IMR-90 (cell line): ENCODE measurements around the gene CRACDL.

Experiments
- BHLHE40 ChIP-seq: fragments of 150-350 bp; IDR thresholded peaks from 2 replicates; pipeline ENCODE4 v1.6.1; 2016; ENCODE audit warnings: mild to moderate bottlenecking, low read depth, low read length
- CTCF ChIP-seq: conservative IDR thresholded peaks from 2 replicates; pipeline ENCODE4 v1.5.1; 2012; ENCODE audit warnings: mild to moderate bottlenecking, low read depth, low read length, improper control_type of control experiment
- ELK1 ChIP-seq: fragments of 150-350 bp; IDR thresholded peaks from 2 replicates; pipeline ENCODE4 v1.6.1; 2016; ENCODE audit warnings: low read depth, mild to moderate bottlenecking, low read length, moderate library complexity, borderline replicate concordance
- MAFK ChIP-seq: IDR thresholded peaks from 2 replicates; pipeline ENCODE4 v1.6.1; 2012; ENCODE audit warnings: low read depth, low read length, improper control_type of control experiment
- MAZ ChIP-seq: IDR thresholded peaks from 2 replicates; pipeline ENCODE4 v1.6.1; 2012; ENCODE audit warnings: low read depth, mild to moderate bottlenecking, low read length, improper control_type of control experiment, moderate library complexity, borderline replicate concordance
- POLR2A ChIP-seq: IDR thresholded peaks from 2 replicates; pipeline ENCODE4 v1.6.1; 2012; ENCODE audit warnings: mild to moderate bottlenecking, low read depth, low read length
- RAD21 ChIP-seq: IDR thresholded peaks from 2 replicates; pipeline ENCODE4 v1.6.1; 2012; ENCODE audit warnings: low read length, improper control_type of control experiment
- SMC3 ChIP-seq: fragments of 150-350 bp; IDR thresholded peaks from 2 replicates; pipeline ENCODE4 v1.6.1; 2016; ENCODE audit warnings: low read depth, mild to moderate bottlenecking, antibody characterized with exemption, low read length, moderate library complexity
- USF2 ChIP-seq: fragments of 150-350 bp; IDR thresholded peaks from 2 replicates; pipeline ENCODE4 v1.6.1; 2017; ENCODE audit warnings: mild to moderate bottlenecking, antibody characterized with exemption, low read length, low read depth

GRCh38 chr2:98771721-98772524 is 164.1 kb downstream of the CRACDL start:
- TF ChIP-seq BHLHE40: no peak
- no peak for TF ChIP-seq CTCF
- no peak for TF ChIP-seq POLR2A
- no peak for TF ChIP-seq ELK1
- TF ChIP-seq USF2: no peak
- TF ChIP-seq MAFK: no peak
- no peak for TF ChIP-seq RAD21
- no peak for TF ChIP-seq MAZ
- no peak for TF ChIP-seq SMC3
